Measurements from ENCODE around the gene SLC10A6.

SLC10A6 gene

DNA sequence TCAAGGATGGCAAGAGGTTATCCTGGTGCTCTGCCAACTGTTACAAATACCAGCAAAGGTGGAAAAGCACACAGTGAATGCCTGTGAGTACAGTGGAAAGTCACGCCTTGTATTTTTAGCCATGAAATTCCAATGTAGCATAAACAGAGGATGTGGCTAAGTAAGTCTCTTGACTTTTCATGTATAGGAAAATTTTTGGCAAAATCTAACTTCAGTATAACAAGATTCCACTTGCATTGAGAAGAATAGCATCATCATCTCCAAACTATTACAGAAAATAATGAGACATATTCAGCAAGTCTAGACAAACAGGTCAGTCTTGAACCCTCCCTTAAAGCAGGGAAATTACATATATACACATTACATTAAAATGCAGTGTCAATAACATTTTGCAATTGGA is 7.9 kb downstream of the SLC10A6 start:
- no peaks in the 10 kb centered on the region for H3F3A ChIP-seq (ENCODE audit: low read depth)
- H3K4me2 ChIP-seq (ENCODE audit: low read depth, low read length, poor library complexity, severe bottlenecking): no peak overlapping the region
- H2AFZ ChIP-seq (ENCODE audit: low read length): no peak overlapping the region
- no peaks in the 10 kb centered on the region for H3K36me3 ChIP-seq (ENCODE audit: insufficient read depth, low read length)
- no peaks in the 10 kb centered on the region for H3K4me1 ChIP-seq (ENCODE audit: insufficient read depth, low read length, poor library complexity, severe bottlenecking)
- TF ChIP-seq, protein P1, sequence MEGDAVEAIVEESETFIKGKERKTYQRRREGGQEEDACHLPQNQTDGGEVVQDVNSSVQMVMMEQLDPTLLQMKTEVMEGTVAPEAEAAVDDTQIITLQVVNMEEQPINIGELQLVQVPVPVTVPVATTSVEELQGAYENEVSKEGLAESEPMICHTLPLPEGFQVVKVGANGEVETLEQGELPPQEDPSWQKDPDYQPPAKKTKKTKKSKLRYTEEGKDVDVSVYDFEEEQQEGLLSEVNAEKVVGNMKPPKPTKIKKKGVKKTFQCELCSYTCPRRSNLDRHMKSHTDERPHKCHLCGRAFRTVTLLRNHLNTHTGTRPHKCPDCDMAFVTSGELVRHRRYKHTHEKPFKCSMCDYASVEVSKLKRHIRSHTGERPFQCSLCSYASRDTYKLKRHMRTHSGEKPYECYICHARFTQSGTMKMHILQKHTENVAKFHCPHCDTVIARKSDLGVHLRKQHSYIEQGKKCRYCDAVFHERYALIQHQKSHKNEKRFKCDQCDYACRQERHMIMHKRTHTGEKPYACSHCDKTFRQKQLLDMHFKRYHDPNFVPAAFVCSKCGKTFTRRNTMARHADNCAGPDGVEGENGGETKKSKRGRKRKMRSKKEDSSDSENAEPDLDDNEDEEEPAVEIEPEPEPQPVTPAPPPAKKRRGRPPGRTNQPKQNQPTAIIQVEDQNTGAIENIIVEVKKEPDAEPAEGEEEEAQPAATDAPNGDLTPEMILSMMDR (conservative IDR thresholded peaks at IDR 0.05; ENCODE audit: low read length): no peak
- no peak for TF ChIP-seq EZH2phosphoT487 (IDR thresholded peaks at IDR 0.05; ENCODE audit: borderline replicate concordance)
- H3K9ac ChIP-seq (ENCODE audit: low read depth, low read length, poor library complexity, severe bottlenecking): no peak overlapping the region
- no peaks in the 10 kb centered on the region for H4K20me1 ChIP-seq (ENCODE audit: insufficient read depth, low read length, poor library complexity, severe bottlenecking)
- H3K79me2 ChIP-seq (ENCODE audit: insufficient read depth, low read length): no peaks in the 10 kb centered on the region
- H3K27me3 ChIP-seq (ENCODE audit: insufficient read depth, low read length, poor library complexity, severe bottlenecking): no peaks in the 10 kb centered on the region
- no peaks in the 10 kb centered on the region for H3K9me2 ChIP-seq (replicated peaks; ENCODE audit: low read depth, low read length)
- H3K9me3 ChIP-seq (ENCODE audit: insufficient read depth, low read depth, low read length): no peaks in the 10 kb centered on the region
- H3K4me3 ChIP-seq (ENCODE audit: low read length, poor library complexity, severe bottlenecking): no peak overlapping the region

GRCh38 chr4:86840858-86841257 is 8.3 kb downstream of the SLC10A6 start:
- no peaks in the 10 kb centered on the region for H3K9me2 ChIP-seq (replicated peaks; ENCODE audit: low read depth, low read length)
- H3K27me3 ChIP-seq (ENCODE audit: insufficient read depth, low read length, poor library complexity, severe bottlenecking): no peaks in the 10 kb centered on the region
- no peak overlapping the region for H3K4me2 ChIP-seq (ENCODE audit: low read depth, low read length, poor library complexity, severe bottlenecking)
- H3F3A ChIP-seq (ENCODE audit: low read depth): no peaks in the 10 kb centered on the region
- H3K4me1 ChIP-seq (ENCODE audit: insufficient read depth, low read length, poor library complexity, severe bottlenecking): no peaks in the 10 kb centered on the region
- no peaks in the 10 kb centered on the region for H3K36me3 ChIP-seq (ENCODE audit: insufficient read depth, low read length)
- no peak overlapping the region for H3K4me3 ChIP-seq (ENCODE audit: low read length, poor library complexity, severe bottlenecking)
- TF ChIP-seq, protein P1 (conservative IDR thresholded peaks at IDR 0.05; ENCODE audit: low read length): no peak
- TF ChIP-seq EZH2phosphoT487 (IDR thresholded peaks at IDR 0.05; ENCODE audit: borderline replicate concordance): no peak
- H4K20me1 ChIP-seq (ENCODE audit: insufficient read depth, low read length, poor library complexity, severe bottlenecking): no peaks in the 10 kb centered on the region
- no peaks in the 10 kb centered on the region for H3K79me2 ChIP-seq (ENCODE audit: insufficient read depth, low read length)
- H2AFZ ChIP-seq (ENCODE audit: low read length): no peak overlapping the region
- no peak overlapping the region for H3K9ac ChIP-seq (ENCODE audit: low read depth, low read length, poor library complexity, severe bottlenecking)
- no peaks in the 10 kb centered on the region for H3K9me3 ChIP-seq (ENCODE audit: insufficient read depth, low read depth, low read length)

DNA sequence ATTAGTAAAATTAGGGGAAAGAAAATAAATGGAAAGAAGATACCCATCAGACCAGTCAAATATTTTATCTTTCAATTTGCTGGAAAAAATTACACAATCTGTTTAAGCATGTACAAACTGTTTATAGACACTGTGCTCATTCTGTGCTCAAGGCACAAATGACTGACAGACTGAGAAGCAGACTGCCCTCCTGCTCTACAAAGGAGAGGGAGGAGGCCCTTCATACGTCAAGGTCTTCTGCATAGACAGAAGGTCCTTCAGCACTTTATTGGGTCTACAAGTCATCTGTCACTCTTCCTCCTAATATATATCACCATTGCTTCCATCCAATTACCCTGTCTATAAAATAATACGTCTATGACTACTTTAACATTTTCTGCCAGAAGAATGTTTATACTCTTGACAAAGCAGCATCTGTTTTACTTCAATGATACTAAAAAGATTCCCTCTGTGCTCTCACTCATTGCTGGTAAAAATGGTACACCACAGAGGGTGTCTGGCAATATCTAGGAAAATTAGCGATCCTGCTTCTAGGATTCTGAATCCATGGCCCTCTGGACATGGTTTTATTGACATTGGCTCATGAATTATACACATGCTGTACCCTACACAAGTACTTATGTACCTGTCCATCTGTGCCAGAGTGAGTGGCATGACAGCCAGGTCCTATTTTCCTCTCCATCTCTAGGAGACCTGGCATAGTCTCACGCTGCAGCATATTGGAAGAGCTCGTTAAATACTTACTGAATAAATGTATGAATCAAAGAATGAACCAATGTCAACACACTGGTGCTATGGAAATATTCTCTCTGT is 11.3 kb downstream of the SLC10A6 start:
- no peaks in the 10 kb centered on the region for H3K27me3 ChIP-seq (ENCODE audit: insufficient read depth, low read length, poor library complexity, severe bottlenecking)
- TF ChIP-seq, protein P1 (conservative IDR thresholded peaks at IDR 0.05; ENCODE audit: low read length): no peak
- no peak for TF ChIP-seq EZH2phosphoT487 (IDR thresholded peaks at IDR 0.05; ENCODE audit: borderline replicate concordance)
- H3K4me1 ChIP-seq (ENCODE audit: insufficient read depth, low read length, poor library complexity, severe bottlenecking): no peaks in the 10 kb centered on the region
- no peaks in the 10 kb centered on the region for H3K9me2 ChIP-seq (replicated peaks; ENCODE audit: low read depth, low read length)
- H4K20me1 ChIP-seq (ENCODE audit: insufficient read depth, low read length, poor library complexity, severe bottlenecking): no peaks in the 10 kb centered on the region
- H3K79me2 ChIP-seq (ENCODE audit: insufficient read depth, low read length): no peaks in the 10 kb centered on the region
- H2AFZ ChIP-seq (ENCODE audit: low read length): no peak overlapping the region
- H3K4me3 ChIP-seq (ENCODE audit: low read length, poor library complexity, severe bottlenecking): no peak overlapping the region
- H3K9me3 ChIP-seq (ENCODE audit: insufficient read depth, low read depth, low read length): no peaks in the 10 kb centered on the region
- no peaks in the 10 kb centered on the region for H3F3A ChIP-seq (ENCODE audit: low read depth)
- H3K9ac ChIP-seq (ENCODE audit: low read depth, low read length, poor library complexity, severe bottlenecking): no peak overlapping the region
- no peak overlapping the region for H3K4me2 ChIP-seq (ENCODE audit: low read depth, low read length, poor library complexity, severe bottlenecking)
- H3K36me3 ChIP-seq (ENCODE audit: insufficient read depth, low read length): no peaks in the 10 kb centered on the region
